ENCODE measurements around the gene ARF5.

GRCh38 chr7:127587663-127588018, 570 bp upstream of the ARF5 start:
- TF ChIP-seq CTCF (conservative IDR thresholded peaks at IDR 0.05 in 1 of 2, IDR thresholded peaks at IDR 0.05 in 1 of 2; ENCODE audit: extremely low read depth in 1 of 2, insufficient read depth in 1 of 2, low read depth in 1 of 2, low read length in 2 of 2) (no peak), EZH2 (IDR thresholded peaks at IDR 0.05; ENCODE audit: borderline replicate concordance, low read length) (no peak)
